ENCODE data around the gene PEX11G.
A peak's percentile ranks its signal among the peaks of the same experiment; 100 is the strongest.

Gene PEX11G

DNA sequence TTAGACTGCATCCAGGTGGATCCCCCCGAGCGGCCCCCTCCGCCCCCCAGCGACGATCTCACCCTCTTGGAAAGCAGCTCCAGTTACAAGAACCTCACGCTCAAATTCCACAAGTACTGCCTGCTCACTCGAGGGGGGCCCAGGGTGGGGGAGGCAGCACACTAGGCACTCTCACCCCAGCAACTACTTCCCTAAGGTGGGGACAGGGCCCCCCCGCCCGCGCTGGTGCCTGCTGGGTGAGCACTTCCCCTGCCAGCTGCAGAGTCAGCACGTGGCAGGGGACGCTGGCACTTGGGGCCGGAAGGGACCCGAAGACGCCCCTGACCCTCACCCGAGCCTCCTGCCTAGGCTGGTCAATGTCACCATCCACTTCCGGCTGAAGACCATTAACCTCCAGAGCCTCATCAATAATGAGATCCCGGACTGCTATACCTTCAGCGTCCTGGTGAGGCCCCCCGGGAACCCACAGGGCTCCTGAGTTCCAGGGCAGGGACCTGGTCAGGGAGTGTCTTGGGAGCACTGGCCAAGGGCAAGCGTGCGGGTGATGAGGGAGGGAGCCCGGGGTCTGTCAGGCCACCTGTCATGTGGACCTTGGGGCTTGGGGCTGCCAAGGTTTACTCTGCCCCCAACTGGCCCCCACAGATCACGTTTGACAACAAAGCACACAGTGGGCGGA lies 38.8 kb upstream of the PEX11G start:
- no peak overlapping the region for H3K4me3 ChIP-seq (ENCODE audit: low read depth, low read length)
- no peak for DNase-seq (ENCODE audit: low read depth, low spot score)
- ChIA-PET CTCF (no interaction called here), POLR2A (no interaction called here)
- TF ChIP-seq, protein P1, sequence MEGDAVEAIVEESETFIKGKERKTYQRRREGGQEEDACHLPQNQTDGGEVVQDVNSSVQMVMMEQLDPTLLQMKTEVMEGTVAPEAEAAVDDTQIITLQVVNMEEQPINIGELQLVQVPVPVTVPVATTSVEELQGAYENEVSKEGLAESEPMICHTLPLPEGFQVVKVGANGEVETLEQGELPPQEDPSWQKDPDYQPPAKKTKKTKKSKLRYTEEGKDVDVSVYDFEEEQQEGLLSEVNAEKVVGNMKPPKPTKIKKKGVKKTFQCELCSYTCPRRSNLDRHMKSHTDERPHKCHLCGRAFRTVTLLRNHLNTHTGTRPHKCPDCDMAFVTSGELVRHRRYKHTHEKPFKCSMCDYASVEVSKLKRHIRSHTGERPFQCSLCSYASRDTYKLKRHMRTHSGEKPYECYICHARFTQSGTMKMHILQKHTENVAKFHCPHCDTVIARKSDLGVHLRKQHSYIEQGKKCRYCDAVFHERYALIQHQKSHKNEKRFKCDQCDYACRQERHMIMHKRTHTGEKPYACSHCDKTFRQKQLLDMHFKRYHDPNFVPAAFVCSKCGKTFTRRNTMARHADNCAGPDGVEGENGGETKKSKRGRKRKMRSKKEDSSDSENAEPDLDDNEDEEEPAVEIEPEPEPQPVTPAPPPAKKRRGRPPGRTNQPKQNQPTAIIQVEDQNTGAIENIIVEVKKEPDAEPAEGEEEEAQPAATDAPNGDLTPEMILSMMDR (IDR thresholded peaks at IDR 0.05; ENCODE audit: insufficient read depth, low read length, missing control alignments) = no peak

DNA sequence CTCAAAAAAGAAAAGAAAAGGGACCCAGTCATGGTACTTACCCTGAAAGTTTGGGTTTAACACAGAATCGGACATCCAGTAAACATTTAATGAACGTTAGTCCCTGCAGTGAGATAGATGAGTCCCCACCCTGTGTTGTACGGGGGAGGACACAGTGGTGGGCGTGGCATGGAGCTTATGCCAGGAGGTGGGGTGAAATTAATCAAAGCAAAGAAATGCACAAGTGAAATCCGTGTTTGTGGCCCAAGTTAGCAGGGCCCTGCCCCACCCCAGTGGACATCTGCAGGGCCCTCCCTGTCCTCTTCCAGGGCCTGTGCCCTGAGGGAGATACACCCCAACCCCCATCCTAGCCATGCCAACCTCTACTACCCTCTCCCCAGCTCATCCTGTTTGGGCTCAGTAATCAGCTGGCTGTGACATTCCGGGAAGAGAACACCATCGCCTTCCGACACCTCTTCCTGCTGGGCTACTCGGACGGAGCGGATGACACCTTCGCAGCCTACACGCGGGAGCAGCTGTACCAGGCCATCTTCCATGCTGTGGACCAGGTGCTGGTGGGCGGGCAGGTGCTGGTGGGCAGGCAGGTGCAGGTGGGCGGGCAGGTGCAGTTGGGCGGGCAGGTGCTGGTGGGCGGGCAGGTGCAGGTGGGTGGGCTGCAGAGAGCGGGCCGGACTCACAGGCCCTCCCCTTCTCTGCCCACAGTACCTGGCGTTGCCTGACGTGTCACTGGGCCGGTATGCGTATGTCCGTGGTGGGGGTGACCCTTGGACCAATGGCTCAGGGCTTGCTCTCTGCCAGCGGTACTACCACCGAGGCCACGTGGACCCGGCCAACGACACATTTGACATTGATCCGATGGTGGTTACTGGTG lies 37.5 kb upstream of the PEX11G start:
- ChIA-PET POLR2A (no interaction called here), CTCF (no interaction called here)
- H3K4me3 ChIP-seq (ENCODE audit: low read depth, low read length) = no peak overlapping the region
- DNase-seq (ENCODE audit: low read depth, low spot score) = no peak
- TF ChIP-seq, protein P1 (IDR thresholded peaks at IDR 0.05; ENCODE audit: insufficient read depth, low read length, missing control alignments) = no peak

DNA sequence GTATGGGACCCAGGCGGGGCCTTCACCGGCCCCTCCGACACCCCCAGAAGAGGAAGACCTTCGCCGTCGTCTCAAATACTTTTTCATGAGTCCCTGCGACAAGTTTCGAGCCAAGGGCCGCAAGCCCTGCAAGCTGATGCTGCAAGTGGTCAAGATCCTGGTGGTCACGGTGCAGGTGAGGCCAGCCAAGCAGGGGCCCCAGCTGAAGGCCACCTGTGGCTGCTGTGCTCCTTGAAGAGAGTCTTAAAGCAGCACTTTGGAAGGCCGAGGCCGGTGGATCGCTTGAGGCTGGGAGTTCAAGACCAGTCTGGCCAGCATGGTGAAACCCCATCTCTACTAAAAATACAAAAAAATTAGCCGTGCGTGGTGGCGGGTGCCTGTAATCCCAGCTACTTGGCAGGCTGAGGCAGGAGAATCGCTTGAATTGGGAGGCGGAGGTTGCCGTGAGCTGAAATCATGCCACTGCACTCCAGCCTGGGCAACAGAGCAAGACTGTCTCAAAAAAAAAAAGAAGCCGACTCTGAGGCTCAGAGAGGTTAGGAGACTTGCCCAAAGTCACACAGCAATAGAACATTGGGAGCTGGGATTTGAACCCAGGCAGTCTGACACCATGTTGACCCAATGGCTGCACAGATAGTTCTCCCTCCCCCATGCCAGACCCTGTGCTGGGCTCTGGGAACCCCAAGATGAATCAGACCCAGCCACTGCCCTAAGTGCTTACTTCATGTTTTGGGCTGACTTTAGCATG lies 36.3 kb upstream of the PEX11G start:
- CTCF ChIA-PET = no interaction called here

DNA sequence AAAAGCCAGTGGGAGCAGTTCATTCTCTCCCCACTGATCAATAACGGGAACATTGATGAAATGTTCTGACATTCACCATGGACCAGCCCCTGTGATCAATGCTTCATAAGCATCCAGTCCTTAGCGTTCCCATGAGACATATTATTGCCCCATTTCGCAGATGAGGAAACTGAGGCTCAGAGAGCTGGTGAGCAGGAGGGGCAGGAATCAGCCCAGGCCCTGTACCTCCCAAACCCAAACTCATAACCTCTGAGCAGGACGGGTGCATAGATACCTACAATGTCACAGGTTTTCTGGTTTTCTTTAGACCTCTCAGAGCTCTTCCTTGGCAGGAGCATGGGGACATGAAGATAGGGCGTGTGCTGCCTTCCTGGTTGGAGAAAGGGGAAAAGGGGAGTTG lies 35.7 kb upstream of the PEX11G start:
- TF ChIP-seq, protein P1 (IDR thresholded peaks at IDR 0.05; ENCODE audit: insufficient read depth, low read length, missing control alignments) = no peak
- no peak overlapping the region for H3K4me3 ChIP-seq (ENCODE audit: low read depth, low read length)
- CTCF ChIA-PET = interaction anchor here (3.8 kb wide), 1 partner anchor 170 kb away, joined by 21 read pairs; no protein-coding TSS in a partner anchor
- POLR2A ChIA-PET = interaction anchor here (3.0 kb wide), 1 partner anchor 9 kb away, joined by 42 read pairs; the partner anchor contains the start of gene PNPLA6
- no peak for DNase-seq (ENCODE audit: low read depth, low spot score)

More for the DNA sequence above, 36.3 kb upstream of the PEX11G start:
- POLR2A ChIA-PET = no interaction called here
- no peak overlapping the region for H3K4me3 ChIP-seq (ENCODE audit: low read depth, low read length)
- TF ChIP-seq, protein P1 (IDR thresholded peaks at IDR 0.05; ENCODE audit: insufficient read depth, low read length, missing control alignments) = no peak
- no peak for DNase-seq (ENCODE audit: low read depth, low spot score)

DNA sequence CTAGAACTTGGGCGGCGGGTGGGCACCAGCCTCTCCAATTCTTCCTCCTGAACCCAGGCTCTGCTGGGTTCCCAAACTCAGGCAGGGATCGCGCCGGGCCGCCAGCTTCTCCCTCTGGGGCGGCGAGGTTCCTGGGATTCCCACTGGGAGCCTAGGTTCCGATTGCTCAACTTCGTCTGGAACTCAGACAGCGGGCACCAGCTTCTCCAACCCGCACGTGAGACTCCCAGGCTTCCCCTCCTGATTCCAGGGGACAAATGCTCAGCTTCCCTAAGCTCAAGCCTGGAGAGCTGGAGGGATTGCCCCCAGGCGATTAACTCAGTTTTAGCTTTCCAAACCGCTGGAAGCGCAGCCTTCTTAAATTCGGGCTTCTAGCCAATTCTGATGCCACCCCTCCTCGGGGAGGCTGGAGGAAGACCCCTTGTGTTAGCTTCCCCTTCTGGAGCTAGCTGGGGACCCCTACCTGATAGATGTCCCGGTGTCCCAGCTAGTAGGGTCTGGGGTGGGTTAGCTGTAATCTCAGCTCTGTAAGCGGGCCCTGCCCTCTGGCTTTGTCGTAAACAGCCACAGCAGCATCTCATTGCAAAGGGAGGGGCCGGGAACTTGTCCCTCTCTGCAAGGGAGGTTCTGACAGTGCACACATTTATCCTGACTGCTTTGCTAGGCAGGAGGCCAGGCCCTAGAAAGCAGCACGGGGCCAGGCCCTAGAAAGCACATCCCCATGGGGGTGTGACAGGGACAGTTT lies 34.3 kb upstream of the PEX11G start:
- ChIA-PET CTCF (interaction anchor here (0.6 to 3.8 kb wide), 3 partner anchors 10 to 169 kb away, joined by 3 to 21 read pairs (median 11); no protein-coding TSS in a partner anchor), POLR2A (interaction anchor here (0.6 to 3.0 kb wide), 6 partner anchors 11 to 550 kb away, joined by 3 to 42 read pairs (median 4); partner anchors contain the start of gene PNPLA6)
- DNase-seq (ENCODE audit: low read depth, low spot score) = no peak

More for the DNA sequence above, 34.3 kb upstream of the PEX11G start:
- H3K4me3 ChIP-seq (ENCODE audit: low read depth, low read length) = peak overlapping the region; percentile 70
- TF ChIP-seq, protein P1 (IDR thresholded peaks at IDR 0.05; ENCODE audit: insufficient read depth, low read length, missing control alignments) = no peak

Measured in AG04449 (cell line).